HCT116 (cell line): Measurements from ENCODE around the gene RCAN3. TPM values are rescaled to one million over a fixed set of nuclear protein-coding genes. Genes with fewer than 3 reads are reported as not detected.
"Not testable (repeated sequence)": the region's sequence is repeated elsewhere in the genome, so short reads cannot be mapped to it uniquely, and the experiment has no call there.

ENCODE experiments used
- ATAC-seq: fragments of 200-7000 bp; cut with Tn5 transposase; 2 replicates; pipeline ENCODE4 v1.9.1; 2020; ENCODE audit warnings: mild to moderate bottlenecking, moderate library complexity
- BruUV-seq: library from RNA; stranded (reverse); fragments of 400-500 nt; replicated peaks from 2 replicates; lab custom pipeline; 2021; lab: Mats Ljungman, UMichigan
- CTCF ChIA-PET: fragments of 300-600 bp; sonication (Branson Sonifier 250); formaldehyde crosslinking; loops from one replicate; lab custom pipeline; 2021; ENCODE audit warnings: antibody characterized with exemption; lab: Charles Lee
- POLR2A ChIA-PET: fragments of 300-600, 350-600 bp; sonication (Branson Sonifier 250); formaldehyde crosslinking; loops from one replicate; lab custom pipeline; 2021; ENCODE audit warnings: antibody characterized with exemption; lab: Charles Lee
- RAD21 ChIA-PET, 2 experiments: fragments of 300-600 bp; sonication (Branson Sonifier 250); formaldehyde crosslinking; loops; one replicate each; lab custom pipeline; 2023; ENCODE audit warnings: low total read pairs in 2 of 2; ENCODE audit not compliant: uncharacterized antibody in 2 of 2, unreplicated experiment in 2 of 2, low non-redundant PET in 1 of 2; lab: Charles Lee
- DNase-seq: peaks from one replicate; pipeline ENCODE4 v3.0.0-alpha.2; 2010; ENCODE audit warnings: low read depth, low spot score
- H2AFZ ChIP-seq: fragments of 200-600 bp; shearing (Covaris generic), sonication (generic); 2 replicates; pipeline ENCODE4 v1.6.1; 2017; ENCODE audit warnings: low read depth, mixed run types, mixed read lengths, antibody characterized with exemption, low read length; ENCODE audit not compliant: poor library complexity, severe bottlenecking
- H3K27ac ChIP-seq: 2 replicates; pipeline ENCODE4 v1.5.1; 2012; ENCODE audit warnings: low read depth, low read length
- H3K27me3 ChIP-seq: fragments of 200-600 bp; sonication (generic); 2 replicates; pipeline ENCODE4 v1.6.1; 2016; ENCODE audit warnings: mixed run types, low read length, mixed read lengths; ENCODE audit not compliant: insufficient read depth
- H3K36me3 ChIP-seq, 2 experiments: fragments of 200-500 bp in 1 of 2; fragments of 200-600 bp in 1 of 2; sonication (Bioruptor generic) in 1 of 2; sonication (generic) in 1 of 2; 2 replicates each; pipeline versions ENCODE4 v1.5.1 to v1.6.1; 2014 to 2016; ENCODE audit warnings: low read length in 2 of 2, inconsistent platforms in 1 of 2, mixed read lengths in 1 of 2, mixed run types in 1 of 2; ENCODE audit not compliant: insufficient read depth in 2 of 2, control insufficient read depth in 1 of 2
- H3K4me1 ChIP-seq, 2 experiments: fragments of 200-600 bp in 1 of 2; sonication (generic) in 1 of 2; 2 replicates each; pipeline versions ENCODE4 v1.5.1 to v1.6.1; 2012 to 2017; ENCODE audit warnings: low read length in 2 of 2, inconsistent platforms in 1 of 2, mild to moderate bottlenecking in 1 of 2, mixed read lengths in 1 of 2, mixed run types in 1 of 2, moderate library complexity in 1 of 2; ENCODE audit not compliant: insufficient read depth in 2 of 2, control insufficient read depth in 1 of 2
- H3K4me2 ChIP-seq: fragments of 200-600 bp; sonication (generic); 2 replicates; pipeline ENCODE4 v1.6.1; 2017; ENCODE audit warnings: mixed run types, low read length, mixed read lengths
- H3K4me3 ChIP-seq, 2 experiments: fragments of 200-600 bp in 1 of 2; sonication (generic) in 1 of 2; replicated peaks in 1 of 2; 2 replicates each; pipeline ENCODE4 v1.5.1; 2011 to 2016; ENCODE audit warnings: low read length in 2 of 2, control low read depth in 1 of 2, low read depth in 1 of 2, mild to moderate bottlenecking in 1 of 2, mixed read lengths in 1 of 2, mixed run types in 1 of 2
- H3K79me2 ChIP-seq: fragments of 200-600 bp; sonication (generic); 2 replicates; pipeline ENCODE4 v1.6.1; 2017; ENCODE audit warnings: mild to moderate bottlenecking, mixed run types, low read length, moderate library complexity, mixed read lengths; ENCODE audit not compliant: insufficient read depth
- H3K9ac ChIP-seq: fragments of 200-600 bp; sonication (generic); 2 replicates; pipeline ENCODE4 v1.6.1; 2016; ENCODE audit warnings: low read length, mixed read lengths
- H3K9me2 ChIP-seq: fragments of 200-600 bp; sonication (generic), shearing (Covaris generic); 2 replicates; pipeline ENCODE4 v1.6.1; 2017; ENCODE audit warnings: mixed run types, mild to moderate bottlenecking, moderate library complexity; ENCODE audit not compliant: insufficient read depth
- H3K9me3 ChIP-seq, 2 experiments: fragments of 200-500 bp in 1 of 2; fragments of 200-600 bp in 1 of 2; sonication (Bioruptor generic) in 1 of 2; sonication (generic) in 1 of 2; 2 replicates each; pipeline ENCODE4 v1.6.1; 2014 to 2017; ENCODE audit warnings: low read length in 2 of 2, mixed read lengths in 2 of 2, inconsistent platforms in 1 of 2, low read depth in 1 of 2, mild to moderate bottlenecking in 1 of 2, mixed run types in 1 of 2, moderate library complexity in 1 of 2; ENCODE audit not compliant: control insufficient read depth in 1 of 2, insufficient read depth in 1 of 2
- H4K20me1 ChIP-seq: fragments of 200-600 bp; sonication (generic), shearing (Covaris generic); 2 replicates; pipeline ENCODE4 v1.6.1; 2017; ENCODE audit warnings: mixed run types, mild to moderate bottlenecking, moderate library complexity; ENCODE audit not compliant: insufficient read depth
- ATF3 ChIP-seq: IDR thresholded peaks from 2 replicates; pipeline ENCODE4 v1.6.1; 2012
- CBX3 ChIP-seq: IDR thresholded peaks from 2 replicates; pipeline ENCODE4 v1.6.1; 2012; ENCODE audit warnings: low read depth
- CEBPB ChIP-seq: IDR thresholded peaks from 2 replicates; pipeline ENCODE4 v1.6.1; 2012; ENCODE audit warnings: low read depth
- EZH2phosphoT487 ChIP-seq: fragments of 200-600 bp; IDR thresholded peaks from 2 replicates; pipeline ENCODE4 v1.6.1; 2018; ENCODE audit warnings: antibody characterized with exemption, borderline replicate concordance
- FOSL1 ChIP-seq: IDR thresholded peaks from 2 replicates; pipeline ENCODE4 v1.6.1; 2012; ENCODE audit warnings: low read depth
- JUND ChIP-seq: IDR thresholded peaks from 2 replicates; pipeline ENCODE4 v1.6.1; 2012
- MAX ChIP-seq: IDR thresholded peaks from 2 replicates; pipeline ENCODE4 v1.6.1; 2012
- POLR2AphosphoS5 ChIP-seq: IDR thresholded peaks from 2 replicates; pipeline ENCODE4 v1.6.1; 2011; ENCODE audit warnings: mild to moderate bottlenecking, low read depth, low read length, moderate library complexity
- RAD21 ChIP-seq: IDR thresholded peaks from 2 replicates; pipeline ENCODE4 v1.6.1; 2012; ENCODE audit warnings: low read depth, mild to moderate bottlenecking
- SIN3A ChIP-seq: IDR thresholded peaks from 2 replicates; pipeline ENCODE4 v1.6.1; 2012; ENCODE audit warnings: low read depth
- SP1 ChIP-seq: IDR thresholded peaks from 2 replicates; pipeline ENCODE4 v1.6.1; 2012; ENCODE audit warnings: low read depth
- TCF7L2 ChIP-seq: IDR thresholded peaks from 2 replicates; pipeline ENCODE4 v1.7.0; 2011; ENCODE audit warnings: borderline replicate concordance, inconsistent platforms; ENCODE audit not compliant: insufficient read depth, insufficient read length; ENCODE audit errors: extremely low read depth
- intact Hi-C: fragments of 100-400 bp; cut with micrococcal nuclease; formaldehyde crosslinking; loops from 2 replicates; pipeline ENCODE4 v1.10.0; 2022
- total RNA-seq: library from RNA; stranded (reverse); gene quantifications from one replicate; pipeline ENCODE4 v1.2.1, GENCODE V29; 2021; ENCODE audit not compliant: unreplicated experiment

Gene RCAN3
- total RNA-seq, 1 experiment from 2014 or later, result 13.3 TPM

- intact Hi-C loops, result loop anchor here (10.0 kb wide), 1 partner anchor 320 kb away; no protein-coding TSS in a partner anchor
- H3K4me2 ChIP-seq, result no peak overlapping the region
- ATAC-seq (no peak), DNase-seq (no peak)
- no TSS peak for BruUV-seq
- ChIA-PET POLR2A (interaction anchor here (1.2 kb wide), 1 partner anchor 12 kb away, joined by 3 read pairs; the partner anchor contains the start of gene RCAN3), CTCF (interaction anchor here (1.3 to 2.7 kb wide), 4 partner anchors 12 to 100 kb away, joined by 3 to 17 read pairs (median 6); partner anchors contain the start of gene NIPAL3), RAD21 (no interaction called here)
- no peak overlapping the region for H3K4me3 ChIP-seq
- H3K36me3 ChIP-seq, result no peaks in the 10 kb centered on the region
- no peaks in the 10 kb centered on the region for H4K20me1 ChIP-seq
- H3K9ac ChIP-seq, result no peak overlapping the region
- no peaks in the 10 kb centered on the region for H3K9me2 ChIP-seq
- peak overlapping the region; percentile 17; the same call in 1 of the 2 replicates for H3K27ac ChIP-seq
- no peak overlapping the region for H2AFZ ChIP-seq
- peaks cover 18 to 19% of the 10 kb centered on the region in 2 experiments for H3K4me1 ChIP-seq
- no peak for TF ChIP-seq SIN3A
- TF ChIP-seq TCF7L2, result no peak
- no peak for TF ChIP-seq CBX3
- TF ChIP-seq RAD21, result no peak
- TF ChIP-seq EZH2phosphoT487, result no peak
- H3K9me3 ChIP-seq, result no peaks in the 10 kb centered on the region
- H3K79me2 ChIP-seq, result no peaks in the 10 kb centered on the region
- no peaks in the 10 kb centered on the region for H3K27me3 ChIP-seq
Measured at GRCh38 chr1:24514946-24515345, 12.3 kb downstream of the RCAN3 start.

- H3K9me3 ChIP-seq, H3K79me2 ChIP-seq, H3K36me3 ChIP-seq, H3K9me2 ChIP-seq, H4K20me1 ChIP-seq, RAD21 ChIA-PET, H3K4me3 ChIP-seq, H2AFZ ChIP-seq, H3K27me3 ChIP-seq: not testable (repeated sequence)
- ATAC-seq (peak; percentile 98), DNase-seq (peak; percentile 73)
- intact Hi-C loops, result loop anchor here (10.0 kb wide), 1 partner anchor 319 kb away; no protein-coding TSS in a partner anchor
- Histone ChIP-seq H3K4me1 (peaks cover 18 to 19% of the 10 kb centered on the region in 2 experiments), H3K27ac (peak overlapping the region; percentile 17; the same call in 1 of the 2 replicates), H3K9ac (0 out of 2 replicates have a peak overlapping the region, but pooled peaks have one; percentile 12), H3K4me2 (peak overlapping the region; percentile 41)
- CTCF ChIA-PET, result interaction anchor here (1.3 to 2.7 kb wide), 4 partner anchors 11 to 100 kb away, joined by 3 to 17 read pairs (median 6); partner anchors contain the start of gene NIPAL3
- TF ChIP-seq POLR2AphosphoS5 (0 out of 2 replicates have a peak, but pooled peaks have one; percentile 20), CEBPB (peak; percentile 54), FOSL1 (peak; percentile 65), ATF3 (peak; percentile 55; the same call in 1 of the 2 replicates), CBX3 (peak; percentile 89), TCF7L2 (peak; percentile 81), JUND (peak; percentile 85), MAX (peak; percentile 87), SP1 (peak; percentile 55; the same call in 1 of the 2 replicates)
- POLR2A ChIA-PET, result interaction anchor here (0.7 to 1.2 kb wide), 2 partner anchors 13 to 70 kb away, joined by 3 read pairs; partner anchors contain the start of gene RCAN3
- BruUV-seq, result TSS peak; percentile 97
Measured at GRCh38 chr1:24515671-24516209, 13.1 kb downstream of the RCAN3 start.
